Nephron (organoid): Measurements from ENCODE around the gene CD151.

Experiments
- H3K27ac Mint-ChIP-seq, 3 experiments: 2 replicates each; pipeline ENCODE4 v1.8.0; 2020; ENCODE audit warnings: mixed read lengths in 3 of 3, mild to moderate bottlenecking in 2 of 3, moderate library complexity in 1 of 3
- H3K27me3 Mint-ChIP-seq: 2 replicates; pipeline ENCODE4 v1.8.0; 2021; ENCODE audit warnings: low read depth, mild to moderate bottlenecking, moderate library complexity, mixed read lengths
- H3K36me3 Mint-ChIP-seq: 2 replicates; pipeline ENCODE4 v1.8.0; 2020; ENCODE audit warnings: low read depth, mixed read lengths
- H3K4me1 Mint-ChIP-seq: 2 replicates; pipeline ENCODE4 v1.8.0; 2020; ENCODE audit warnings: mixed read lengths
- H3K4me3 Mint-ChIP-seq, 3 experiments: 2 replicates each; pipeline ENCODE4 v1.8.0; 2020; ENCODE audit warnings: mild to moderate bottlenecking in 3 of 3, mixed read lengths in 3 of 3, moderate library complexity in 2 of 3
- H3K9me3 Mint-ChIP-seq: 2 replicates; pipeline ENCODE4 v1.8.0; 2020; ENCODE audit warnings: mixed read lengths
- TF ChIP-seq, protein P1 (sequence below), 3 experiments: fragments of 200-600 bp; sonication (generic); IDR thresholded peaks; one replicate each; pipeline ENCODE4 v1.5.0; 2021; ENCODE audit warnings: antibody characterized with exemption in 3 of 3; ENCODE audit not compliant: unreplicated experiment in 3 of 3

Gene CD151

DNA sequence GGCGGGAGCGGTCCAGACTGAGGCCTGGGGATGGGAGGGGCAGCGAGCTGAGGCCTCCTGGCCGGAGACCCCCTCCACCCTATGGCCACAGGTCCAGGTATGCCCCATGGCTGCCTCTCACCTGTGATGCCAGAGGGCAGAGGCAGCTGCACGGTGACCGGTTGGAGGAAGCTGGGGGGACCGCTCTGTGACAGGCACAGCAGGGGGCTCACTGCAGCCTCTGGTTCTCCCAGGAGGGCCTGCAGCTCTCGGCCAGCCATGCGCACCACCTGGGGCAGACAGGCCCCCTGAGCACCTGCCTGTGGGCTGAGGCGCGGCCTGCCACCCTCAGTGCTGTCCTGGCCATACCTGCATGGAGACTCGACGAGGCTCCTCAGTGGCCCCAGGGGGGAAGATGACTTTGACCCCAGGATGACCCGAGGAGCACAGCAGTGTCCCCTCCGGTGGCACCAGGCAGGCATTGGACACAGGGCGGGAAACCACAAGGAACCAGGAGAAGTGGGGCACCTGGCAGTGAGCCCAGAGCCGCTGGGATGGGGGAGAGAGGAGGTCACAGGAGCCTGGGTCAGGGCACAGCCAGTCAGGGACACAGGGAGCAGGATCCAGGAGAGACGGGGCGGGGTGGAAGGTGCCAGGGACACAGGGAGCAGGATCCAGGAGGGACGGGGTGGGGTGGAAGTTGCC, 31.5 kb upstream of the CD151 start:
- Mint-ChIP-seq H3K27me3 (no peaks in the 10 kb centered on the region), H3K4me1 (peaks cover 9% of the 10 kb centered on the region), H3K27ac (no peak overlapping the region), H3K9me3 (no peaks in the 10 kb centered on the region), H3K36me3 (no peaks in the 10 kb centered on the region), H3K4me3 (no peak overlapping the region)
- TF ChIP-seq, protein P1, sequence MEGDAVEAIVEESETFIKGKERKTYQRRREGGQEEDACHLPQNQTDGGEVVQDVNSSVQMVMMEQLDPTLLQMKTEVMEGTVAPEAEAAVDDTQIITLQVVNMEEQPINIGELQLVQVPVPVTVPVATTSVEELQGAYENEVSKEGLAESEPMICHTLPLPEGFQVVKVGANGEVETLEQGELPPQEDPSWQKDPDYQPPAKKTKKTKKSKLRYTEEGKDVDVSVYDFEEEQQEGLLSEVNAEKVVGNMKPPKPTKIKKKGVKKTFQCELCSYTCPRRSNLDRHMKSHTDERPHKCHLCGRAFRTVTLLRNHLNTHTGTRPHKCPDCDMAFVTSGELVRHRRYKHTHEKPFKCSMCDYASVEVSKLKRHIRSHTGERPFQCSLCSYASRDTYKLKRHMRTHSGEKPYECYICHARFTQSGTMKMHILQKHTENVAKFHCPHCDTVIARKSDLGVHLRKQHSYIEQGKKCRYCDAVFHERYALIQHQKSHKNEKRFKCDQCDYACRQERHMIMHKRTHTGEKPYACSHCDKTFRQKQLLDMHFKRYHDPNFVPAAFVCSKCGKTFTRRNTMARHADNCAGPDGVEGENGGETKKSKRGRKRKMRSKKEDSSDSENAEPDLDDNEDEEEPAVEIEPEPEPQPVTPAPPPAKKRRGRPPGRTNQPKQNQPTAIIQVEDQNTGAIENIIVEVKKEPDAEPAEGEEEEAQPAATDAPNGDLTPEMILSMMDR (IDR thresholded peaks at IDR 0.05; ENCODE audit: unreplicated experiment in 3 of 3), result no peak

DNA sequence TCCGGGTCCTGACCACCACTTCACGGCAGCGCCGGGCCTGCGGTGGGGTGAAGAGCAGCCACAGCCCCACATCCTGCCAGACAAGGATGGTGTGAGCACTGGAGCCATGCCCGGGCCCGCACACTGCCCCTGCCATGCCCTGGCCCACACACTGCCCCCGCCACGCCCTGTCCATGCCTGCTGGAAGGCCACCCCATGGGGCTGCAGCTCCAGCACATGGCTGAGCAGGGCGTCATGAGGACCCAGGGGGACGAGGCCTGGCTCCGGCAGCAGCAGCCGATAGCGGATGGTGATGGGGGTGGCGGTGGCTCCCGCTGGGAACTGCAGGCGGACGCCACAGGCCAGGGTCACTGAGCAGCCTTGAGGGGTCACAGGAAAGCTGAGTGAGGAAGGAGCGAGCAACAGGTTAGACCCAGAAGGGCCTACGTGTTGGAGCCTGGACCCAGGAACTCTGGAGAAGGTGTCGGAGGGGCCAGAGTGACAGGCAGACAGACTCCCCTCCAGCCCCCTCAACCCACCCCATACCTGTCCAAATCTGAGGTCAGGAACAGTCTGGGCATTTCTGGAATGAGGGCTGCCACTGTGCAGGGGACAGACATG, 30.6 kb upstream of the CD151 start:
- Mint-ChIP-seq H3K4me3 (no peak overlapping the region), H3K9me3 (no peaks in the 10 kb centered on the region), H3K27ac (no peak overlapping the region), H3K4me1 (peaks cover 4% of the 10 kb centered on the region), H3K36me3 (no peaks in the 10 kb centered on the region), H3K27me3 (no peaks in the 10 kb centered on the region)
- TF ChIP-seq, protein P1 (IDR thresholded peaks at IDR 0.05; ENCODE audit: unreplicated experiment in 3 of 3), result no peak

DNA sequence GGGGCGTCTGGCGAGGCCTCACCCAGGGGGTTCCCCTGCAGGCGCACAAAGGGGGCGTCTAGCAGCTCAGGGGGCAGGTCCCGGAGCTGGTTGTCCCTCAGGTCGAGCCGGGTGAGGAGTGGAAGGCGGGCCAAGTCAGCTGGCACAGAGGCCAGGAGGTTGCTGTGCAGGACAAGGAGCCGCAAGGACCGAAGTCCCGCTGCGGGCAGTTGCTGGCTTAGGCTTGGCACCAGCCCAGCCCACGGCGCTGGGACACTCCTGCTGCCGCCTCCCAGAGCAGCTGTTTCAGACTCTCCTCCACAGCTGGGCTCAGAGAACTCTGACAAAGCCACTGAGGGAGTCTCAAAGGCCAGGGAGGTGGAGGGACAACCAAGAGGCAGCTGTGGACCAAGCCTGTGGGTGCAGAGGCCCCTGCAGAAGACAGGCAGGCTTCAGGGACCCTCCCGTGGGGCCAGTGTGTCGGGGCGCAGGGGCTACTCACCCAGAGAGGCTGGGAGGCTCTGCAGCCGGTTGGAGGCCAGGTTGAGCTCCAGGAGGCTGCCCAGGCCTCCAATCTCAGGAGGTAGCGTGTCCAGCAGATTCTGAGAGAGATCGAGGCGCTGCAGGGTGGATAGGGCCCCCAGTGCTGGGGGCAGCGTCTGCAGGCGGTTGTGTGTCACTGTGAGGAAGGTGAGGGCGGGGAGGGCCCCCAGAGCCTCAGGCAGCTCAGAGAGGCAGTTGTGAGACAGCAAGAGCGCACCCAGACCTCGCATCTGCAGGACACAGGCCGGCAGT, 29.9 kb upstream of the CD151 start:
- peaks cover 3% of the 10 kb centered on the region for H3K4me1 Mint-ChIP-seq
- TF ChIP-seq, protein P1 (IDR thresholded peaks at IDR 0.05; ENCODE audit: unreplicated experiment in 3 of 3), result no peak
- H3K27ac Mint-ChIP-seq, result no peak overlapping the region
- H3K9me3 Mint-ChIP-seq, result no peaks in the 10 kb centered on the region
- peak overlapping the region; percentile 25 to 79 (median 52) for H3K4me3 Mint-ChIP-seq
- H3K36me3 Mint-ChIP-seq, result no peaks in the 10 kb centered on the region
- no peaks in the 10 kb centered on the region for H3K27me3 Mint-ChIP-seq

GRCh38 chr11:803467-803742, 29.3 kb upstream of the CD151 start:
- no peak overlapping the region for H3K27ac Mint-ChIP-seq
- no peaks in the 10 kb centered on the region for H3K27me3 Mint-ChIP-seq
- H3K9me3 Mint-ChIP-seq, result no peaks in the 10 kb centered on the region
- TF ChIP-seq, protein P1 (IDR thresholded peaks at IDR 0.05; ENCODE audit: unreplicated experiment in 3 of 3), result no peak
- peak overlapping the region in 2 of 3 experiments; percentile 25 to 79 for H3K4me3 Mint-ChIP-seq
- no peaks in the 10 kb centered on the region for H3K36me3 Mint-ChIP-seq
- H3K4me1 Mint-ChIP-seq, result peaks cover 5% of the 10 kb centered on the region

DNA sequence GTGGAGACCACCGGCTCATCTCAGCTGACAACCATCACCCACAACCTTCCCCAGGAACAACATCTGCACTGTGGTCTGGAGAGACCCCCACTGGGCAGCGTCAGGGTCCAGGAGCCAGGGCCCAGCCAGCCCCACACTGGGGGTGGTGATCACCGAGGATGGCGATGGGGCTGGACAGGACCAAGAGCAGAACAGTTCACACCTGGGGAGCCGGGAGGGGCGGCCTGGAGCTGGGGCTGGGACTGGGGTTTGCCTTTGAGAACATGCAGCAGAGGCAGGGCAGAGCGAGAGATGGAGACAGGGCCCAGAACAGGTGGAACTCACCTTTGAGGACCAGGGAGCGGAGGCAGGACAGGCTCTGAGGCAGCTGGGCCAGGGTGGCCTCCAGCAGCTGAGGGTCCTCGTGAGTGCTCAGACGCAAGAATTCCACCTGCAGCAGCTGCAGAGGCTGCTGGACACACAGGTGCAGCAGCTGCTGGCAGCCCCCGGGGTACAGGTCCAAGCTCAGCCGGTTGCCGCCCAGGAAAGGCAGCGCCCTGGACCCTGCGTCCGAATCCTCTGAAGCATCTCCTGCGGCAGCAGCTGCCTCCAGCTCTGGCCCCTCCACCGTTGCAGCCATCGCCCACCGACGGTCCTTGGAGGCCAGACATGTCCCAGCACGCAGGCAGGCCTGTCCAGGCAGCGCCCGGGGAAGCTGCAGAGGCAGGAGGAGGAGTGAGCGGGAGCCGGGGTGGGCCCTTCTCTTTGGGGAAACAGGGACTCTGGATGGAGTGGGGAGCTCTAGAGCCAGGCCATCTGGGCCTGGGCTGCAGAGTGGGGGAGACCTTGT, 28.8 kb upstream of the CD151 start:
- Mint-ChIP-seq H3K36me3 (no peaks in the 10 kb centered on the region), H3K4me1 (peaks cover 8% of the 10 kb centered on the region), H3K9me3 (no peaks in the 10 kb centered on the region), H3K4me3 (peak overlapping the region; percentile 79 to 84 (median 81)), H3K27me3 (no peaks in the 10 kb centered on the region), H3K27ac (peak overlapping the region in 1 of 3 experiments; percentile 39)
- TF ChIP-seq, protein P1 (IDR thresholded peaks at IDR 0.05; ENCODE audit: unreplicated experiment in 3 of 3), result no peak
